ENCODE data around the gene SMTN.

The SMTN gene

DNA sequence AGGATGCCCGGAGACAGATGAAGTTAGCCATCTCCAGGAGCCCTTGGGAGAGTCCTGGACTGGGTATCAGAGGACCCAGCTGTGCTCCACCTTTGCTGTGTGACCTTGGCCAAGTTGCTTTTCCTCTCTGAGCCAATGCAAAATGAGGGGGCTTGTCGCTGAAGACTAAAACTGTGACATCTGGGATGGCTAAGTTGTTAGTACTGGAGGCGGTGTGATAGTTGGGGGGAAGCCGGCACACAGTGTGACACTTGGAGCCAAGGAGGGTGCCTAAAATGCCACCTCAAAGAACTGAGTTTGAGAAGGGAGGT lies 42.1 kb downstream of the SMTN start:
- TF ChIP-seq ZFX (IDR thresholded peaks at IDR 0.05) (no peak), CTCF (conservative IDR thresholded peaks at IDR 0.05) (no peak)
- H3K27ac ChIP-seq, result peak overlapping the region; percentile 80

- H3K27ac ChIP-seq, result no peak overlapping the region
- TF ChIP-seq ZFX (IDR thresholded peaks at IDR 0.05), result no peak
- TF ChIP-seq CTCF (conservative IDR thresholded peaks at IDR 0.05), result no peak
Observed at GRCh38 chr22:31124290-31124689, 43.2 kb downstream of the SMTN start.

- TF ChIP-seq ZFX (IDR thresholded peaks at IDR 0.05) (no peak), CTCF (conservative IDR thresholded peaks at IDR 0.05) (no peak)
- H3K27ac ChIP-seq, result no peak overlapping the region
Observed at GRCh38 chr22:31124811-31125465, 43.8 kb downstream of the SMTN start.

GRCh38 chr22:31125521-31126117 lies 44.5 kb downstream of the SMTN start:
- TF ChIP-seq ZFX (IDR thresholded peaks at IDR 0.05) (no peak), CTCF (conservative IDR thresholded peaks at IDR 0.05) (no peak)
- no peak overlapping the region for H3K27ac ChIP-seq

- H3K27ac ChIP-seq, result no peak overlapping the region
- TF ChIP-seq ZFX (IDR thresholded peaks at IDR 0.05) (no peak), CTCF (conservative IDR thresholded peaks at IDR 0.05) (no peak)
Observed at GRCh38 chr22:31126128-31126868, 45.2 kb downstream of the SMTN start.

- no peak overlapping the region for H3K27ac ChIP-seq
- TF ChIP-seq CTCF (conservative IDR thresholded peaks at IDR 0.05), result no peak
- TF ChIP-seq ZFX (IDR thresholded peaks at IDR 0.05), result no peak
Observed at GRCh38 chr22:31126869-31127175, 45.7 kb downstream of the SMTN start.

GRCh38 chr22:31127181-31127772 lies 46.2 kb downstream of the SMTN start:
- TF ChIP-seq CTCF (conservative IDR thresholded peaks at IDR 0.05), result no peak
- TF ChIP-seq ZFX (IDR thresholded peaks at IDR 0.05), result no peak
- H3K27ac ChIP-seq, result no peak overlapping the region
